GM19397 (cell line): ENCODE results near the gene CEP131.

Experiments used
- ATAC-seq: cut with Tn5 transposase; IDR thresholded peaks from one replicate; pipeline ENCODE4 v1.9.1; 2021; ENCODE audit warnings: mild to moderate bottlenecking, moderate library complexity; ENCODE audit not compliant: unreplicated experiment

The CEP131 gene

DNA sequence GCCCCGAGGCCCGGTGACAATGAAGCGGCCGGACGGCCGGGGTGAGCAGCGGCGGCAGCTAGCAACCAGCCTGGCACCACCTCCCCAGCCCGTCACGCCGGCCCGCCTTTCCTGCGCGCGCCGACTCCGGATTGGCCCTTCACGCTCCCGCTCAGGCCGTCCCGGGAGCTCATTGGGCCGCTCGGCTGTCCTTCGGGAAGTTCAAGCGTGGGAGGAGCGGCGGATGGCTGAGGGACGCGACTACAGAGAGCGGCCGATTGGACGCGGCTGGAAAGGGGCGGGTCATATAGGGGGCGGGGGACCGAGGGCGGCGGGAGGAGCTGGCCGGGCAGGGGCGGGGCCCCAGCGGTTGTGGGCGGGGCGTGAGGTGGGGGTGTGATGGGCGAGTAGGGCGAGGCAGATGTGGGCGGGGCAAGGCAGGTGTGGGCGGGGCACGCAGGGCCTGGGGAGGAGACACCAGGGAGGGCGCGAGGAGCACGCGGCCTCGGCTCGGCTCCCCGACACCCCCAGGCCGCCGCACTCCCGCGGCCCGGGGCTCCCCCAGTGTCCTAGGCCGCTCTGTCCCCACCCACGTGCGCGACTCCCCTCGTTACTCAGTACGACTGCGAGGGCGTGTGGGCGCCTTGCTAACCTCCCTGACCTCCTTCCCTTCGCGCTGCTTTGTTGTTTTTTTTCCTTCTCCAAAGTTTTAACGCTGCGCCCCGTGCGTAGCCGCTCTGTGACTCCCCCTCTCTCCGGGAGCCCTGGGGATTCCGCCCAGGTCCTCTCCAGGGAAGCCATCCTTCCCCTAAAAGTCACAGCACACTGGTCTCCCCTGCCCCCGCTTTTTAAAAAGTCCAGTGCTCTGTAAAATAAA, at the start of gene CEP131:
Gene CEP131, minus strand, starts transcription at position 60 of the 856 bp plus-strand sequence. CDS start 2,909 bp downstream, outside the sequence.
- peak; percentile 96 for ATAC-seq

DNA sequence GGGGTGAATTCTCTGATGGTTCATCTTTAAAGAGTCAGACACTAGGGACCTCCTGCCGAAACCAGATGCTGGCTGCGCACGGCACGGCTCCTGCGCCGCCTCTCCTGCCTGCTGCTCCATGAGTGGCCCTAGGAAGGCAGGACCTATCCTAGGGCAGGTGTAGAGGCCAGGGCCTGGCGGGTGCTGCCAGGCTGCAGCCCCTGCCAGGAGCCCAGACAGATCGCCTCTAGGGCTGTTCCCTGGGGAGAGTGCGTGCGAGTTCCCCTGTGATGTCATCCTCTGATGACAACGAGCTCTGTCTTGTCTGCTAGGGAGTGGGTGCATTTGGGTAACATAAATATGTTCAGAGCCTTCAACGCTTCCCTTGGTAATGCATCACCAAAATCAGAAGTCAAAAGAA, 48.5 kb upstream of the CEP131 start:
- ATAC-seq, result no peak

DNA sequence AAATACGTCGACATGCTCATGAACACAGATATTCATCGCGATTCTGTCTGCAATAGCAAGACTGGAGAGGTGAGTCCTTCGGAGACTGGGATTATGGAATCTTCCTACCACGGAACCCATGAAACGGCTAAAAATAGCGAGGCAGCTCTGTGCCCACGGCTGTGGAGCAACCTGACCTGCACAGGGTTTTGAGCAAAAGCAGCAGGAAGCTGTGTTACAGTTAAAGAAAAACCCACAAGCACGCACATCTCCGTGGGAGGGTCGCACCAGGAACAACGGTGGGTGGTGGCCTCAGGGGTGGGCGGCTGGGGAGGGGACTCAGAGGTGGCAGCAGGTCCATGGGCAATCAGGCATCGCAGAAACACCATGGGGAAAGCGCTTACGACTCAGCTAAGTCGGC, 47.5 kb upstream of the CEP131 start:
- ATAC-seq, result no peak

DNA sequence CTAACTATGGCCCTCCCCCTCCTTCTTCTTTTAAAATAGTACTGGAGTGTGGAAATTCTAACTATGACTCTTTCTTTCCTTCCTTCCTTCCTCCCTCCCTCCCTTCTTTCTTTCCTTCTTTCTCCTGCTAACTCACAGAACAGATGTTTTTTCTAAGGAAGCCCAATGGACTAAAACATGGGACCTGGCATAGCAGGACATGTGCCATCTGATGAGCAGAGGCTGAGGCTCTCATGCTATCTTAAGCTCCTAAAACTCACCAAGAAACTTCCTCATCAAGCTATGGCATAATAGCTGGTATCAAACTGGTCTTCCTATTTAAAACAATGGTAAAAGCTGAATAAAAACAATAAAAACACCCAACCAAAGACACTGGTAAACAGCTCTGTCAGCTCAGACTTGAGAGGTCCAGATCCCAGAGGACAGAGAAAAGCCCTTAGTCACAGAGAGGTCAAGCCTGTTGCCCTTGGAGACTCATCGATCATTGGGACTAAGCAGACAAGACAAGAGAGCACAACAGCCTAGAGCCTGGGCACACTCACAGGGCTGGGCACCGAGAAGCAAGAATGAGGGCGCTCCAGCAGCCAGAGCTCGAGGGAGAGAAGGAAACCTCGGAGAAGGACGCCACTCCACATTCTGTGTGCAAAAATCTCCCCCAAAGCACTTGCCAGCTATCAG, 44.8 kb upstream of the CEP131 start:
- no peak for ATAC-seq

DNA sequence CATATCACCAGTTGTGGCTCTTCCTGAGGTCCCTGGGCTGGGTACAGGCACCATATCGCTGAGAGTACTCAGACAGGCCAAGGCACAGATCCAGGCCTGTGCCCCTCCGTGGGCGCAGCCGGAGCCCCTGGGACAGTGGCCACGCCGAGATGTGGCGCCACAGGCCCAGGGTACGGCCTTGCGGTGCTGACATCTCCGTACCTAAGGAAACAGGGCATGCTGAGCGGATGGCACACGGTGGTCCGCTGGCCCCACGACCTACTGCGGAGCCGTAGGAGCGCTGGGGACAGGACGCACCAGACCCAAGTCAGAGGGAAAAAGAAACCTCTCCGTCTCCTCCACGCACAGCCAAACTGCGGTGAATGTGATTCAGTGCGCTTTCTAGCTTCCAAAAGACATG, 42.8 kb upstream of the CEP131 start:
- no peak for ATAC-seq

DNA sequence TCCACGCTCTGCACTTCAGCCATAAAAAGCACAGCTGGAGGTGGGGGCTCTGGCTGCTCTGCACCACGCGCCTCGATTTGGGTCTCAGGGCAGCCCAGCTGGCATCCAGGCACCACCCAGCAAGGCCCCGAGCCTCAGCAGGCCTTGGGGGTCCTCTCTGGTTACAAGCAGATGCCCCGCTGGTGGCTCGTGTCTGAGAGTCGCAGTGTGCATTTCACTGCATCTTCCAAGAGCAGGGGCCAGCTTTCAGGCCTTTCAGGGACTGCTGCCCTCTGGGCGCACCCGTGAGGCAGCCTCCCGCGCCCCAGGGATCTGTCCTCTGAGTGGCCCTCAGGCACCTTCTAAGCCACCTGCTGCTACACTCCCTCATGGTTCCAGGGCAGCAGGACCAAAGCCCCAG, 41.9 kb upstream of the CEP131 start:
- ATAC-seq, result no peak

DNA sequence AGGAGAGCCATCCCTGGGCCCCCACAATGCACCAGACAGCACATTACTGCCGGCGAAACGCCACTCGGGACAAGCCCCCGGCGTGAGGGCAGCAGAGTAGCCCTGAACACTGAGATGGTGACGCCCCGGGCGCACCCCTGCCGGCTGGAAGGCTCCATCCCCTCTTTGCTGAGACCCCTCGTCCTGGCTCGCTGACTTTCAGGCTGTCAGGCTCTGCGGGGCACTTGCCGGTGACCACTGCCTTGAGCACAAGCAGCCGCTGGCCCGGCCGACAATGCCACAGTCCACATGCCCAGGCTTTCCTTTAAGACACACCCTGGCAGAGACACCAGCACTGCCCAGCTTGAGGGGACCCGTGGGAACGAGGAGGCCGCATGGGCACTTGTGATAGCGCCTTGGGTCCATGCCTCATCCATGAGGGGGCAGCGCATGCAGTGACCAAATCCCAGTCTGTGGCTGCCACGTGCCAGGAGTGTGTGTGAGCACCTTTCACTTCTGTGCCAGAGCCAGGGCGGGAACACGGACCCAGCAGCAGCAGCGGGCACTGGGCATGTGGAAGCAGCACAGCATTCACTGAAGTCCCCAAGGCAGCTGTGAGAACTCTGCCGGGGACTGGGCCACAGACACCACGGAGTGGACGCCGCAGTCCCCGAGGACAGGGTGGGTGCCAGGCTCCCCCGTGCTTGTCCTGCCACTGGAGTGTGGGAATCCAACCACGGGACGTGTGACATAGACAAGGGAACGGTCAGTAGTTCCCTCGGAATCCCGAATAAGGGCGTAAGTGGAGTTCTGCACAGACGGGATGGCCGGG, 40.8 kb upstream of the CEP131 start:
- no peak for ATAC-seq

DNA sequence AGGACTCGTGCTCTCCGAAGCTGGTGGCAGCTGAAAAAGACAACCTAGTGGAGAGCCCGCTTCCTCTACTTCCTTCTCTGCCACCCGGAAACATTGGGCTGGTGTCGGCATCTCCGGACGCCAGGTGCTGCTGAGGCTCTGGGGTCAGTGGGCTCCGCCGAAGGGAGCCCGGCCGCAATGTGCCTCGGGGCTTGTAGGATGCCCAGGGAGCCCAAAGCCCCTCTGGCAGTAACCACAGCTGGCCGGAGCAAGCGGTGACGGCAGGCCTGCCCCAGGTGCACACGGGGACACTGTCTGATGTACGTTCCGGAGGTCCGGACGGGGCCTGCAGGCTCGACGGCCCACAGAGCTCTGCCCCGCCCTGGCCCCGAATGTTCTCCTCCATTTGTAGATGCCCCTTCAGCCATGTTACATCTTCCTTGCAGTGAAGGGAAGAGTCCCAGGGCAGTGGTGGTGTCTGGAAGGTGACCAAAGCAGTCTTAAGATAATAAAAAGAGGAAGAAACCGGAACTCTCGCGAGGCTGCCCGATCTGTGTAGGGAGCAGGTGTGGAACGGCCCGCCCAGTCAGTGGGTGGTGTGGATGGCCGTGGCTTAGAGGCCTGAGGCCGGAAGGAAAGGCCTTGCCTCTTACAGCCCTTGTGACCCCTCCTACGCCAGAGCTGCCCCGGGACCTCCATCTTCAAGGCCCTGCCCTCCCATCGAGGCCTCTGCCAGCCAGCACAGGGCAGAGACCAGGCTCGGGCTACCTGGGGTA, 39.0 kb upstream of the CEP131 start:
- ATAC-seq, result no peak

DNA sequence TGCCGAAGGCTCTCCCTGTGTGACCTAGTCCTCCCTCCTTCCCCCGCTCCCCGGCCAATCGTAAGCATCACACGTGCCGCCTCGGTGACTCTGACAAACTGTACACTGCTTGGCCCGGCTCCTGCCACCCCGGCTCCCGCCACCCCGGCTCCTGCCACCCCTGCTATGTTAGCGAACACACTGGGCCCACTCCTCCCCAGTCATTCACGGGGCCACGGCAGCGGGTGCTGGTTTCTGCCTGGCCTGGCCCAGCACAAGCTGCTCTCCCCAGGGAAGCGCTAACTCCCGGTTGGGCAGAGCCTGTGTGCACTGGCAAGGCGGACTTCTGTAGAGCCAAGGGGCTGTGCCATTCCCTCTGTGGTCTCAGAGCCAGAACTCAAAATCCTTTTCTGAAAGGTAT, 38.3 kb upstream of the CEP131 start:
- no peak for ATAC-seq

DNA sequence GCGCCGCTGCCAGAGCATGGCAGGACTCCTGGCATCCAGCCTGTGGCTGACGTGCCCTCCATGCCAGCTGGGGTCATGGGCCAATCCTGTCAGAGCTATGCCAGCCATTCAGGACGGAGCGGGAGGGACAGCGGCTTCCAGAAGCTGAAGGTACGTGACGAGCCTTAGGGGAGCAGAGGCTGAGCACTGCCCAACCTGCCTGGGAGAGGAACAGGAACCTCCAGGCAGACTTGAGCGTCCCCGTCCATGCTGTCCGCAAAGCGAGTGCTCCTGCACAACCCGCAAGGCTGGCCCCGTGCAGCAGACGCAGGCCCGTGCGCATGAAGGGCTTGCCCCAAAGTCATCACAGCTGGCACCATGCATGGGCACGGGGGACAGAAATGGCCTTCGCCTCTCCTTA, 37.9 kb upstream of the CEP131 start:
- ATAC-seq, result no peak

DNA sequence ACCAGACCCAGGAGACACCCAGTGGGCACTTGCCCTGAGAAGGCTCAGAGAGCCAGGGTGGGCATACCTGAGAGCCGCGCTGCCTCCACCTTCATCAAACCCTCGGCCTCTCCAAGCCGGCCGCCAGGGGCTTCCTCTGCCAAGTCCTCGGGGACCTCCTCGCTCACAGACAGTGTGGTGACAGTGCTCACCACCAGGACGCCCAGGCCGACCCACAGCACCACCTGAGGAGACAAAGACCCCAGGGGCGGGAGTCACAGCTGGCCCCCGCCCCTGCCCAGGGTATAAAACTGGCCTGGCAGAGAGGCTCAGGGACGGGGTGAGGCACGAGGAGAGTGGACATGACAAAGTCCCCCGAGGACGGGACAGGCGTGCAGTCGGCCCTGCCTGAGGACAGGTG, 37.4 kb upstream of the CEP131 start:
- ATAC-seq, result no peak

DNA sequence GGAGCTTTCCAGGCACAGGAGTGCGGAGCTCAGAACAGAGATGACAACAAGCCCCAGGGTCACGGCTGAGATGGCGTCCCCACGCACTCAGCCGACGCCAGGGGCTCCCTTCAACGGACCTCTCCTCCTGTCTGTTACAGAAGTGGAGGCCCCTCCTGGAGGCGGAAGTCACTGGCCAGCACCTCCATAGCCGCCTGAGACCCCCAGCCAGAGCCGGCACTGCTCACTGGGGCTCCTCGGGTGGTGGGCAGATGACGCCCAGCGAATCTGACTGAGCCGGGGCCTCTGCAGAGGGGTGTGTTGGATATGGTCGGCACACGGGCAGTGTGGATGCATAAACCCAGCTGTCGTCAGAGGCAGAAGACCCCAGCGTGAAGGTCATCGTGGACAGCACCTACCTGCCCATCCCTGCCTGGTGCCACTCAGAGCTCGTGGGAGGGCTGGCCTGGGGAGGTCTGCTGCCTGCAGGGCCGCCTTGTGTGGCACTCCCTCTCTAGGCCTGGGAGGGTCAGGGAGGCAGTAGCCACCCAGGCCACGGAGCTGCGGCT, 36.4 kb upstream of the CEP131 start:
- no peak for ATAC-seq

DNA sequence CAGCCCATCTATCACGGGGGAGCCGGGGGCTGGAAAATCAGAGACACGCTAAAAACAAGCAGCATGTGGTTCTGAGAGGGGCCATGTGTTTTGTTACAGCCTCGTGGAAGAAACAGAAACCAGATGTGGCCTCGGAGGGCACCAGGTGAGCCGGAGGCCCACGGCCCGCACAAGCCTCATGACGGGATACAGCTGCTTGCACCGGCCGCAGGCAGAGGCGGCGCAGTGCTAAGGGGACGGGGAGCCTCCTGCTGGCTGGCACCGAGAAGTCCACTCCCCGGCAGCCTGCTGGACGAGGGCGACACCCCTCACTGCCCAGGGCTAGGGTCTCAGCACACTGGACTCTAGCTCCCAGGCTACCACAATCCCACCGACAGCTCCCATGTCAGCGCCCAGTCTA, 35.5 kb upstream of the CEP131 start:
- ATAC-seq, result no peak

DNA sequence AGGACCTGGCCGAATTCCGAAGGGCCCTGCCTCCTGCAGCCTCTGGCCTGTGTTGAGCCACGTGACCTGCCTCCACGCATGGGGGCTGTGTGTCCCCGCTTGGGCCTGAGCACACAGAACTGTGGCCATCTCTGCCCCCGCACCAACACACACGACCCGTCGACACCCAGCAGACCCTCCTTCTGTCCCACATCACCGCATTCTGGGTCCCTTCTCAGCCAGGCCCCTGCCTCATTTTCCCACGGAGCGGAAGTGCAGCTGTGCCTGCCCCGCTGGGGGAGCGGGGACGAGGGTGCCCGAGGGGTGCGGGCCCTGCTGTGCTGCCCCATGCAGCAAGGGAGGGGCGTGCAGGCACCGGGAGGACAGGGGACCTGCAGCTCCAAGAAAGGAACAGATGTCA, 34.8 kb upstream of the CEP131 start:
- no peak for ATAC-seq

DNA sequence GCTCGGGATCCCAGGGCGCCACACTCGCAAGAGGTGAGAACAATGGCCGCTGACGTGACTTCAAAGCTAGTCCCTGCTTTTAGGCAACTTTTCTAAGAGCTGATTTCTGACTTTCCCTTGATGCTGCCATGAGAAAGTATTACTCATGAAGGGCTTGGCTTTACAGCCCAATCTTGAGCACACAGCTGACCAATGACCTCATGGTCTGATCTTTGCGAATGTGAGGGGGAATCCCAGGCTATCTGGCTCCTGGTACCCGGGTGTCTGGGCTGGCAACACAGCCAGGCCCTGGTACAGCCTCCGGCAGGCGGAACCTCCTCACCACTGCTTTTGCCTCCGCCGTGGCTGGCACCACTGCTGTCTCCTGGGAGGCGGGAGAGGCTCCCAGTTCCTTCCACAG, 33.9 kb upstream of the CEP131 start:
- ATAC-seq, result no peak

DNA sequence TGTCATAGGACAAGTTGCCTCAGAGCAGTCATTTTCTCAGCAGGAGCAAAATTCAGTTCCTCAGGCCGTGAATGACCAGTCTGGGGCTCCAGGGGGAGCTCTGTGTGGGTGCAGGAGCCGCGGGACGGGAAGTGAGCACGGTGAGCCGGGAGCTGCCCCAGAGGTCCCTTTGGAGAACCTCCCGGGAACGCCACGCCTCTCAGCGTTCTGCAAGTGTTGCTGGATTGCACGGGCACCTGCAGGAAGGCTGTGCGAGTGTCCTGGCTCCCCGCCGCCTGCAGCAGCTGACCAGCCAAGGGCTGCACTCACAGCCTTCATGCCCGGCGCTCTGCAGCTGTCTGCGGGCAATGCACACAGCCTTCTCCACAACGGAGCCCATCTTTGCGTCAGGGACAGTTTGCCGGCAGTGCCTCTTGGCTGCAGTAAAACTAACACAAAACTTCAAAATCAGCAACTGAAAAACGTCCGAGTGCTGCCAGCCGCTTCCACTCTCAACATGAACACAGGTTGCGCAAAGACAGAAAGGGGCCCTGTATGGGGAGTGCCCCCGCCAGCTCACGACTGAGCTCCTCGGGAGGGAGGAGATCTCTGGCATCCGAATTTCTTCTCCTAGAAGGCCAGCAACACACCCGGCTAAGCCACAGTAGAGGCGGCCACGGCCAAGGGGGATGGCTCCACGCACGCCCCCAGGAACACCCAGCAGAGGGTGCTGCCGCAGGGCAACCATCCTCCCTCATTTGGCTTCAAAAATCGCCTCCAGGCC, 32.4 kb upstream of the CEP131 start:
- no peak for ATAC-seq

DNA sequence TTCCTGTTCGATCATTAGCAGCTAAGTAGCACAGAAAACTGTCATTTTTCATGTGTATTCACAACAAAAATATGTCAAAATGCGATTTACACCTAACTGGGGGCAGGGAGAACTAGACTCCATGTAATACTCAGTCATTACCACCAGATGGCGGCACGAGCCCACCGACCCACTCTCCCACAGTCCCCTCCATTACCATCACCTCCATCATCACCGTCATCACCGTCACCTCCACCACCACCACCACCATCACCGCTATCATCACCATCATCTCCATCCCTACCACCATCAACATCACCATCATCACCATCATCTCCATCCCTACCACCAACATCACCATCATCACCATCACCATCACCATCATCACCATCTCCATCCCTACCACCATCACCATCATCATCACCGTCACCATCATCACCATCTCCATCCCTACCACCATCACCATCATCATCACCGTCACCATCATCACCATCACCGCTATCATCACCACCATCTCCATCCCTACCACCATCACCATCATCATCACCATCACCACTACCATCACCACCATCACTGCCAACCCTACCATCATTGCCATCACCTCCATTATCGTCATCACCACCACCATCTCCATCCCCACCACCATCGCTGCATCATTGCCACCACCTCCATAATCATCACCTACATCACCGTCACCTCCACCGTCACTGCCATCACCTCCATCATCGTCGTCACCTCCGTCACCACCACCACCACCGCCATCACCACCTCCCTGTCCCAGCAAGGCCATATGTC, 30.8 kb upstream of the CEP131 start:
- no peak for ATAC-seq

DNA sequence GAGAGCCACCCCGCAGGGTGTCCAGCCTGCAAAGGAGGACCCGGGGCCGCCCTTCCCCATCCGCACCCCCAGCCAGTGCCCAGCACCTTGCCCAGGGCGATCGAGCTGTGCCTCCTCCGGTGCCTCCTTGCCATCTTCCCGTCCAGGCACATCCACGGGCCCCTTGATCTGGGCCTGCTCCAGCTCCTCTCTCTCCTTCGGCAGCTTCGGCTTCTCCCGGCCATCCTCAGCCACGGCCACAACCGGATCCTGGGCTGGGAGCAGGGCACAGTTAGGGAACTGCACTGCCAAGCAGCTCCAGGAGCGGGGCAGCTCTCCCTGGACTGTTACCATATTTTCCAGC, 30.2 kb upstream of the CEP131 start:
- no peak for ATAC-seq

DNA sequence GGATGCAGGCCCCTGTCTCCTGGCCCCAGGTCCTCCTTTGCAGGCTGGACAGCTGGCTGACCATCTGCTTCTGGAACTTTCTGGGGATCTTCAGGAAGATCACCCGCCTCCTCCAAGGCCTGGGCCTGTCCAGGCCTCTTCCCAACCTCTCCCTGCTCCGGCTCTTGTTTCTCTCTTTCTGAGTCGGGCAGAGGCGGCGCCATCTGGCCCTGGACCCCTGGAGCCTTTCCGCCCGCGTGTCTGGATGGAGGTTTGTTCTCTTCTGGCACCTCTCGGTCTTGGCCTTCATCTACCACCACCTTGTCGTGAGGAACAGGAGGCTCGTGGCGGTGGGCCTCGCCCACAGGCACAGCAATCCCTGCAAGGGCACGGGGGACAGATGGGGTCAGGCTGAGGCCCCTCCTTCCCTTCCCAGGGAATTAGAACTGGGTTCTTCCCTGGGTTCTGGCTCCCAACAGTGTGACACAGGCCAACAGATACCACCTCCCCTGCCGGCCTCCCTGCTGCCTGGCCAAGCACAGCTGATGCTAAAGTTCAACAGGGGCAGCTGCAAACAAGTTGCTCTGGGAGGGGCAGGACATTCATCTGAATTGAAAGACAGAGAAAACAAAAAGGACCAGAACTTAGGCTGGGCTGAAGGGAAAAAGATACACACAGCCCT, 29.7 kb upstream of the CEP131 start:
- no peak for ATAC-seq
